ENCODE measurements around the gene CNIH3.
"Not testable (repeated sequence)": the region's sequence is repeated elsewhere in the genome, so short reads cannot be mapped to it uniquely, and the experiment has no call there.

CNIH3 gene

DNA sequence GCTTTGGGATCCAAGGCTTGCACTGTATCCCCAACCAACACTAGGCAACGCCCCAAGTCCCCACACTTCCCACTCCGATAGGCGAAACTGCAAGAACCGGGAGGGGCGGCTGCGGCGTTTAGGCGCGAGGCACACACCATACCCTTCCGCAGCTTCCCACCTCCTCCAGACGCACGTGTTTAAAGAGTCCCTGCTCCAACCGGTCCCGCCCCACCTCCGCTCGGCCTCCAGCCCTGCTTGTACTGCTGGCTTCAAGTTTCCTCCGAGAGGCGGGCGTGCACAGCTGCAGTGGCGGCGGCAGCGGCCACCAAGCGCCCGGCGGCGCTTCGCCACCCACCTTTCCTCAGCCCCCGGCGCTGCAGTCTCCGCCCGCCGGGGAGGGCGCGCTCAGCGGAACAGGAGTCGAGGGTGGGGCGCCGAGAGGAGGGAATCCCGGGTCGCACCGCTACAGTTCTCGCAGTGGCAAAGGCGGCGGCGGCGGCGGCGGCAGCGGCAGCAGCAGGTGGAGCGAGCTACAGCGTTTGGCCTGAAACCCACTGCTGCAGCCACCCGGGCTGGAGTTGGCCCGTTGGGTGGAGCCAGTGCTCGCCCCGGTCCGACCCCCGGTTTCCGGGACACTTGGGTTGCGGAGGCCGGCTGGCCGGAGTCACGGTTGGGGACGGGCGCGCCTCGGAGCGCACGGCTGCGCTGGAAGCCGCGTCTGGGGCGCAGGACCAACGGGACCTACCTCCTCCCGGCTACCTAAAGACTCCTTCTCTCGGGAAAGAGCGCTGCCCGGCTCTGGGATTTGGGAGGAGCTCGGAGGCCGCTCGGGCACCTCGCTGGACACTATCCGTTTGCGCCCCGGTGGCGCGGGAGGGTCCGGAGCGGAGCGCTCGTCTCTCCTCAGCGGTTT, at the start of gene CNIH3:
CNIH3 (plus strand) TSS at position 457 of the 895 bp plus-strand sequence. CDS start 858 bp downstream, outside the sequence.
- DNase-seq = peak; percentile 36

DNA sequence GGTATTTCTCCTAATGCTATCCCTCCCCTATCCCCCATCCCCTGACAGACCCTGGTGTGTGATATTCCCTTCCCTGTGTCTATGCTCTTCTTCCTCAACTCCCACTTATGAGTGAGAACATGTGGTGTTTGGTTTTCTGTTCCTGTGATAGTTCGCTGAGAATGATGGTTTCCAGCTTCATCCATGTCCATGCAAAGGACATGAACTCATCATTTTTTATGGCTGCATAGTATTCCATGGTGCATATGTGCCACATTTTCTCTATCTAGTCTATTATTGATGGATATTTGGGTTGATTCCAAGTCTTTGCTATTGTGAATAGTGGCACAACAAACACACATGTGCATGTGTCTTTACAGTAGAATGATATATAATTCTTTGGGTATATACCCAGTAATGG, 49.6 kb upstream of the CNIH3 start:
- not testable (repeated sequence) for DNase-seq

DNA sequence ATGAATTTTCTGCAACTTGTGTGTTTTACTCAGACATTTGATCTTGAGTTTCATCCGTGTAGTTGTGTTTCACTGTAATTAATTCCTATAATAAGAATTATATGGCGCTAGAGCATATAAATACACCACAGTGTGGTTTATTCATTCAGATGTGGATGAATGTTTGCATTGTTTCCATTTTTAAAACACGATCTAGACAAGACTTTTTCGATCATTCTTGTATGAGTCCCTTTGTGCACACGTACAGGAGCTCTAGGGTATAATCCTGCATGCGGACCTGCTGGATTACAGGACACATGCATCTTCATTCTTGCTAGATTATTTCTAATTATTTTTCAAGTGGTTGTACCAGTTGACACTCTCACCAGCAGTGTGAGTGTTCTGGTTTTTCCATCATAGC, 46.8 kb upstream of the CNIH3 start:
- DNase-seq = no peak

DNA sequence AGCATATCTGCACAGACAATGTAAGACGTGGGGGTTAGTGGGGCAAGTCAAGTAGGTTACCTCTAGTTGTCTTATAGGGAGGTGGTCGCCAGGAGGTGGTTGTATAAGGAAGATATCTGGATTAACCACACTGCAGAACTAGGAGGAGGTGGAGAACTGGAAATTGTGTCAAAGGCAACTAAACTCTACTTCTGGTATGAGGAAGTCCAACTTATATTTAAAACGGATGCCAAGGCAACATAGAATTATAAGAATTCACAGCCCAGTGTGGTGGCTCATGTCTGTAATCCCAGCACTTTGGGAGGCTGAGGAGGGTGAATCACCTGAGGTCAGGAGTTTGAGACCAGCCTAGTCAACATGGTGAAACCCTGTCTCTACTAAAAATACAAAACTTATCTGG, 44.1 kb upstream of the CNIH3 start:
- not testable (repeated sequence) for DNase-seq

DNA sequence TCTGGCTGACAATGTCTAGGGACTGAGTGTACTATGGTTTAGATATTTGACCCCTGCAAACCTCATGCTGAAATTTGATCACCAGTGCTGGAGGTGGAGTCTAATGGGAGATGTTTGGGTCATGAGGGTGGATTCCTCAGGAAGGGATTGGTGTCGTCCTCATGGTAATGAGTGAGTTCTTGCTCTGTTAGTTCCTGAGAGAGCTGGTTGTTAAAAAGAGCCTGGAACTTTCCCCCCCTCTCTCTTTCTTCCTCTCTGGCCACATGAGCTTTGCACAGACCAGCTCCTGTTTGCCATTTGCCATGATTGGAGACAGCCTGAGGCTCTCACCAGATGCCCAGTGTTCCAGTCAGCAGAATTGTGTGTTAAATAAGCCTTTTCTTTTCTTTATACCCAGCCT, 36.6 kb upstream of the CNIH3 start:
- DNase-seq = no peak

- no peak for DNase-seq
Measured at GRCh38 chr1:224580006-224580405, 36.1 kb upstream of the CNIH3 start.

DNA sequence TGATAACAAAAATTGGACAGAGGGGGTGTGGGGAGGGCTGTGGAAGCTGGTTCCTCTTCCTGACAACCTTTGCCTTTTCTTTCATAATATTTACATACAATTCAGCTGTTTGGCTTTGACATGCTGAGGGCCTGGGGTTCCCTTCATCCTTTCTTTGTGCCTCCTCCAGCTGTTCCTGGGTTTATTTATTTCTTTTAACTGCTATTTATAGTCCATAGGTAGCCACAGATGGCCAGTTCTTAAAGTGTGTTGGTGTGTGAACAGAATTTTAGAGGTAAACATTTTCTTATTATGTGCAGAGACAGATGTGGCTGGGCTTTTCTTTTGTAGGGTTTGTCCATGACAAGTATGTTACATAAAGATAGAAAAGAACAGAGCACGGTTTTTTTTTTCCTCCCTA, 34.1 kb upstream of the CNIH3 start:
- DNase-seq = no peak

- no peak for DNase-seq
Measured at GRCh38 chr1:224583774-224584173, 32.3 kb upstream of the CNIH3 start.

GRCh38 chr1:224585051-224585450, 31.1 kb upstream of the CNIH3 start:
- DNase-seq = no peak

GRCh38 chr1:224587051-224587450, 29.1 kb upstream of the CNIH3 start:
- DNase-seq = no peak

DNA sequence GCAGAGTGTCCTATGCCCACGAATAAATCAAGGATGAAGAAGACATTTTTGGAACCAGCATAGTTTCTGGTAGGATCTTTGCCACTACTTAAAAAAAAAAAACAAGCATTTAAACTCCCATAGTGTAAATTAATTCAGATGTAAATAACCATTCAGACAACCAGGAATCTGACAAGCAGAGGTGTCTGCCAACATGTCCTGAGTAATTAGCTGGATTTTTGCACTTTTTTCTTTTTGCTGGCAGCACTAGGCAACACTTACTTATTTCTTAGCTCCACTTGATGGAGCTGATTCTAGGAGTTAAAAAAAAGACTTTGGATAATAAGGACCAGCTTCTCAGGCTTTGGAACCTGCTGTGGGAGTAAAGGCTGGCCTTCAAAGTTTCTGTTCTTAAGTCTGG, 27.6 kb upstream of the CNIH3 start:
- DNase-seq = no peak

GRCh38 chr1:224589006-224589405, 27.1 kb upstream of the CNIH3 start:
- DNase-seq = no peak

DNA sequence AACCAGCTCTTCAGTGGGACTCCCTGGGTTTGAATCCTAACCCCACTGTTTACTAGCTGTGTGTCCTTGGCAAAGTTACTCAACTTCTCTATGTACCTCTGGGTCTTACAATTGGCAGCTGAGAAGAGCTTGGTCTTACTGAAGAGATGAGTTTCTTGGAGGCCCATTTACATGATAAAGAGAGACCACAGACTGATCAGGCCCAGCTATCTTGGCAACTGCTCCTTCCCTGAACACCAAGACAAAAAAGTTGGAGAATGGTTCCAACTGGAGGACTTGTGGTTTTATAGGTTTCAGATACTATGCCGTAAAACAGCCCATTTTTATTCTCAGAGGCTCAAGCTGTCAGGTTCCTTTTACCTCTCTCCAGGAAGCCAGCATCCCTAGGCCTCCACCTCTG, 24.8 kb upstream of the CNIH3 start:
- no peak for DNase-seq

GRCh38 chr1:224592636-224593582, 23.2 kb upstream of the CNIH3 start:
- peak; percentile 44 for DNase-seq

- DNase-seq = no peak
Measured at GRCh38 chr1:224594360-224594759, 21.8 kb upstream of the CNIH3 start.

- DNase-seq = no peak
Measured at GRCh38 chr1:224594851-224595250, 21.3 kb upstream of the CNIH3 start.

DNA sequence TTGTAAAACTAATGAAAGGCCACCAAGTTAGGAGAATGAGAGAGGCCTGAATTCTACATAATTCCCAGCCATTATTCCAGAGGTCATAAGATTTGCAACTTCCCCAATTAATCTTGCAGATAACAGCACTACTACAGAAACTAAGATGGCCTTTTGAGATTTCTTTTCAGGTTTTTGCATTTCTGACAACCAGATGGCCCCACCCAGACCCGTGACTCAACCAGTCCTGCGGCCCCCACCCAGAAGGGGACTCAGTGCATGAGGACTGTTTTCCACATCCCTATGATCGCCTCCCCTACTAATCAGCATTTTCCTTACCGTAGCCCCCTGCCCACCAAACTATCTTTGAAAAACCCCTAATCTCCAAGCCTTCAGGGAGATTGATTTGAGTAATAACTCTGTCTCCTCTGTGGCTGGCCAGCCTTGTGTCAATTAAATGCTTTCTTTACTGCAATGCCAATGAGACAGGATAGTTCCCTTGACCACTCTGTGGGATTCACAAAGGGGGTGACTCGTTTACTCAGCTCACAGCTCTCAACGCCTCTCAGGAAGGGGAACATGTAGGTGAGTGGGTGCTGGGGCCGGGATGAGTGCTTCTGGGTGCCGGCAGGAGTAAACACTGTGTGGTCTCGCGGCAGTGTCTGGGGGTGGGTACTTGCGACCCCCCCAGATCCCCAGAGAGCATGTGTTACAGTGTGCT, 10.5 kb upstream of the CNIH3 start:
- DNase-seq = no peak

- no peak for DNase-seq
Measured at GRCh38 chr1:224607188-224608148, 8.6 kb upstream of the CNIH3 start.

DNA sequence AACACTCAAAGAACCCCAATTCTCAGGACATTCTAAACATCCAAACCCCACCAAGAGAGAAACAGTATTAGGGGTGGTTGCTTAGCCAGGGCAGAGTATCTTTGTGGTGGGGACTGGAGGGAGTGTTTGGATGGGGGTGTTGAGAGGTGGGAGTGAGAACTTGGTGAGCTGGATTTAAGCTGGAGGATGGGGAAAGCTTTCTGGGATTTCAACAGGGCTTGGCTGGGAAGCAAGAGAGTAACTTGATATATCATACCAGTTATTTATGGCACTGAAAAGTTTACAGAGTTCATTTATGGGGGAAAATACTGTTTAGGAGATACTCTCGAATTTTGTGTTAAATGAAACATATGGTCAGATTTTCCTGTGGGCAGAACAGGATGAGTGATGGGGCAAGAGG, 6.8 kb upstream of the CNIH3 start:
- DNase-seq = no peak

DNA sequence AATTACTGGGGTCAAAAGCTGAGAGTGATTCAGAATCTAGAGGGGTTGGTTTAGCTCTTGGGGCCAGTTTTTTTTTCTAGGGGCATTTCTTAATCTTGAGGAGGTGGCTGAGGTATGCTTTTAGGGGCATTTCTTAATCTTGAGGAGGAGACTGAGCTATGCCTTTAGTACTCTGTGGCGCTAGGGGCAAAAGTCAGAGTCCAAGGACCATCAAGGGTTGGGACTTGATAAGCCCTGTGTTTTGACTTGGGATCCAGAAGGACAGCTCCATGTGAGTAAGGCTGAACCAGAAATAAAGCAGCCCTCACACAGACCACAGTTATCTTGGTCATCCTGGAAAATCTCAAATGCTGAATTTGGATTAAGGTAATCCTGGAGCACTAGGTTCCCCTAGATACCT, 3.9 kb upstream of the CNIH3 start:
- DNase-seq = no peak

DNA sequence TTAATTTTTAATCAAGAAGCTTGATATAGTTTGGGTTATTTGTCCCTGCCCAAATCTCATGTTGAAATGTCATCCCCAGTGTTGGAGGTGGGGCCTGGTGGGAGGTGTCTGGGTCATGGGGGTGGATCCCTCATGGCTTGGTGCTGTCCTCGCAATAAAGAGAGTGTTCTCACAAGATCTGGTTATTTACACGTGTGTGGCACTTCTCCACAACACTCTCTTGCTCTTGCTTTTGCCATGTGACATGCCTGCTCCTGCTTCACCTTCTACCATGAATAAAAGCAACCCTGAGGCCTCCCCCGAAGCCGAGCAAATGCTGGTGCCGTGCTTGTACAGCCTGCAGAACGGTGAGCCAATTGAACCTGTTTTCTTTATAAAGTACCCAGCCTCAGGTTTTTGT, 2.6 kb upstream of the CNIH3 start:
- no peak for DNase-seq

Measured in DMS79 (cell line).